ENCODE results near the gene CES3.

CES3 gene

DNA sequence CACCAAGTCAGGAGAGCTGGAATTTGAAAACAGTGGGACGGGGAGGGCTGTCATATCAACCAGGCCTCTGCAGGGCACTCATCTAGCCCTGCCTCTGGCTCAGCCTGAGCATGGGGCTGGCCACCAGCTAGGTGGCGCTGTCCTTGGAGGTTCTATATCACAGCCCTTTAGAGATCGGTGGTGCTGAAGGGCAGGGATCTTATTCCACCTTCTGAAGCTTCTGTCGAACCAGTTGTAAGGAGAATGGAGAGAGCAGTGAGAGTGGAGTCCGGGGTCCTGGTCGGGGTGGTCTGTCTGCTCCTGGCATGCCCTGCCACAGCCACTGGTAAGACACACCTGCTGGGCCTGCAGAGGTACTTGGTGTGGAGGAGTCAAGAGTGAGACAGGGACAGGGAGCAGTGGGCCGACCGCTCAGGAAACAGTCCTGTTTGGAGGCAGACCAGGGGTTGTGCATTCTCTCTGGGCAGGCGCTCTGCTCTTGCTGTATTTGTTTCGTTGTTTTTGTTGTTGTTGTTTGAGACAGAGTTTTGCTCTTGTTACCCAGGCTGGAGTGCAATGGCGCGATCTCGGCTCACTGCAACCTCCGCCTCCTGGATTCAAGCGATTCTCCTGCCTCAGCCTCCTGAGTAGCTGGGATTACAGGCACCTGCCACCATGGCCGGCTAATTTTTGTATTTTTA lies at the start of gene CES3:
Gene CES3 (plus strand): TSS at position 202 of the 680 bp plus-strand sequence. CDS start 42 bp downstream, at position 244.
- DNase-seq, result peak; percentile 48

- DNase-seq, result no peak
These were observed 49.3 kb upstream of the CES3 start for GRCh38 chr16:66911801-66912200.

- DNase-seq, result no peak
These were observed 48.0 kb upstream of the CES3 start for GRCh38 chr16:66913081-66913480.

- no peak for DNase-seq
These were observed 47.4 kb upstream of the CES3 start for GRCh38 chr16:66913711-66914110.

DNA sequence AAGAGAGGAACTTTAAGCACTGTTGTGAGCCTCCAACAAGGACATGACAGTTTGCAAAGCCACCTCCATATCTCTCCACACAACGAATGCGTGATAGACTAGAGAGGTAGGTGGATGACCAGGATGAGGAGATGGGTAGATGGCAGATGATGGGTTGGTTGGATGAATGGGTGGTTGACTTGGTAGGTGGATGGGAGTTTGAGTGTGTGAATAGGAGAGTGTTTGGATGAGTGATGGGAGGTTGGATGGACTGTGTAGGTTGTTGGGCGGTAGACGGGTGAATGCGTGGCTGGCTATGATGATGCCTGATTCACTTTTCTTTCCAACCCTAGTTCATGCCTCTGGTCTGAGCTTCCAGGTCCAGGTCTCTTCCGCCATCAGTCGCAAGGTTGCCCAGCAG lies 46.5 kb upstream of the CES3 start:
- no peak for DNase-seq

GRCh38 chr16:66915041-66915440 lies 46.0 kb upstream of the CES3 start:
- DNase-seq, result no peak

DNA sequence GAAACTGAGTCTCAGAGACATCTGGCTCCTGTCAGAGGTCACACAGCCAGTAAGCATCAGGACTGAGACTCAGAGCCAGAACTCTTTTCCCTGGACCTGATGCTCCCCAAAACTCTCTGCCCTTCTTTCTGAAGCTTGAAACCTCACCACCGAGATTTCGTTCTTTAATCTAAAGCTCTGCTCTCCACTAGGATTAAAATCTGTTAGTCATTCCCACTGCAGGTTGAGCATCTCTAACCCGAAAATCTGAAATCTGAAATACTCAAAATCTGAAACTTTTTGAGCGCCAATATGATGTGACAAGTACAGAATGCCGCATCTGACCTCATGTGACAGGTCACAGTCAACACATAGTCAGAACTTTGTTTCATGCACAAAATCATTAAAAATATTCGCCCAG lies 44.5 kb upstream of the CES3 start:
- no peak for DNase-seq

- DNase-seq, result no peak
These were observed 43.3 kb upstream of the CES3 start for GRCh38 chr16:66917741-66918140.

DNA sequence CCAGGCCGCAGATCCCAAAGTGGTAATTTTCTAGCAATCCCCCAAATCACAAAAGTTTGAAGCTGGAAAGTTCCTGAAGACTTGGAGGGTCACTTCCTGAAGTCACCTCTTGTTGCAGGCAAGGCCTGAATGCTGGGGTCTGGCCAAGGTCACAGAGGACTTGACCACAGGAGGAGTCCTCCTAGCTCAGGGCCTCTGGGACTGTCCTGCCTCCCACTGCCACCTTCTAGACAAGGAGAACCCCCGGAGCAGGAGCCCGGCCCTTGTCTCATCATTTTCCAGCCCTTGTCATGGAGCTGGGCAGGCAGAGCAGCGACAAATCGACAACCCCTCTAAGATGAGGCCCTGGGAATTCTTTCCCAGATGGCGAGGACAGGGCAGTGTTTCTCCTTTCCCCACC lies 42.7 kb upstream of the CES3 start:
- DNase-seq, result no peak

DNA sequence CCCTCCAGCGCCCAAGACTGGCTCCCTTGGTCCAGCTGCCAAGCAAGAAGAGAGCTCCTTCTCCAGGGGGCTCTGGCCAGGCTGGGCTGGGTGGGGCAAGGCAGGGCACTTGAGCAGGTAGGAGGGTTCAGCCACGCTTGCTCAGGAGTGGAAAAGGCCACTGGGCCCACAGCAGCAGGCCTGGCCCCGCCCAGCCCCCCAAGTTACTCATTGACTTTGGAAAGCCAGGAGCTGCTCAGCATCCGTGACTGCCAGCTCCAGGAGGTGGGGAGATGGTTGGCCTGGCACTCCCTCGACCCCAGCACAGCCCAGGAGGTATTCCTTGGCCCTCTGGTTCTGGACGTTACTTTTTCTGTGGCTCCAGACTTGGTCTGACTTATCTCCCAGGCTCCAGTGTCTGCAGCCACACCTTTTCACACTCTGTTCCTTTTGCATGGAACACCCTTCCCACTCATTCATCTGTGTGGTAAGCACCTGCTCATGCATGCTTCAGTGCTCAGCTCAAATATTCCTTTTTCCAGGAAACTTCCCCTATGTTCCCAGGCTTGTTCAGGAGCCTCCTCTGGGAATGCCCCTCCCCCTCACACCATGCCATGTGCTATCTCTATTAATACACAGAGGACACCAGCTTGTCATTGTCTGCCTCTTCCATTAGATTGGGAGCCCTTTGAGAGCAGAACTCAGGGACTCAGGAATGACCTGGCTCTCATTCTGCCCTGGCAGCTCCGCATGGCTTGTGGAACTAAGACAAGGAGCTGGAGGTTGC lies 42.1 kb upstream of the CES3 start, which contains the start of gene CDH16:
Gene CDH16 (minus strand): TSS at position 83 of the 766 bp plus-strand sequence. CDS start 820 bp downstream, outside the sequence.
- DNase-seq, result no peak

DNA sequence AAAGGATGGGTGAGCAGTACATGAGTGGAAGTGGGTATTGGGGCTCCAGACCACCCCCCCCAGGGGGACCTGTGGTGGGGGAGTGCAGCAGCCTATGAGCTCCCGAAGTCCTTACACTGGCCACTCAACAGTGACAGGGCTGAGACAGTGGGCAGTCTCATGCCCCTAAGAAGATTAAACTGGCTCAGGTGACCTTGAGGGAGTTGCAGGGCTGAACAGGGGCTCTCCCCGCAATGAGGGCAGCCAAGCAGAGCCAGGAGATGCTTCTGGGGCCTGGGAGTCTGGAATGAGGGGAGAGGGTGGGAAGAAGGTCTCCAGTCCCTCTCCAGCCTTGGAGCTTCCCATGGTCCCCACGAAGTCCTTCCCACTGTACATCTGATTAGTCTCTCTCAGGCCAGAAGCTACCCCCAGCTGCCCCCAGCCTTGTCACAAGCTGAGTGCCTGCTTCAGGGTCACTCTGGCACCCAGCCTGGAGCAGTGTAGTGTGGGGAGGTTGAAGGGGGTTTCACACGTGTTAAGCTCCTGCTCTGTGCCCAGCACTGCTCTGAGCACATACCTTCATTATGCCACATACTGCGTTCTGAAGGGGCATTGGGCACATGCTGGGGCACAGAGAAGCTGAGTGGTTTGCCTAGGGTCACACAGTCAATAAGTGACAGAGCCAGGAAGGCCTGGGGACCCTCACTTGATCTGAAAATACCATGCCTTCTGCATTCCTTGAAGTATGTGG lies 41.3 kb upstream of the CES3 start:
- DNase-seq, result no peak

DNA sequence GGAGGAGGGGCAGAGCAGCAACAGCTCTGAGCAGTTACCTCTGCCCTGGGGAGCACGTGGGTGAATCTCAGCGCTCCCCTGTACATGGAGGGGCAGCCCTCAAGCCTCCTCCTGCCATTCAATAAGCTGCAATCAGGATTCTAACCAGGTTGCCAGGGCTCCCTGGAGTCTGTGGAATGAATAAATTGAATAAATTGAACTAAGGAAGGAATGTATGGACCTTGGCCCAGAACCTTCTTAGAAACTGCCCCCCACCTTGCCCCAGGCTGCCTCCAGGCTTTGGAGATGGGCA lies 40.8 kb upstream of the CES3 start:
- DNase-seq, result no peak

GRCh38 chr16:66920924-66921680 lies 40.0 kb upstream of the CES3 start:
- DNase-seq, result no peak

- no peak for DNase-seq
These were observed 39.2 kb upstream of the CES3 start for GRCh38 chr16:66921729-66922450.

GRCh38 chr16:66923247-66923731 lies 37.8 kb upstream of the CES3 start:
- peak; percentile 34 for DNase-seq

DNA sequence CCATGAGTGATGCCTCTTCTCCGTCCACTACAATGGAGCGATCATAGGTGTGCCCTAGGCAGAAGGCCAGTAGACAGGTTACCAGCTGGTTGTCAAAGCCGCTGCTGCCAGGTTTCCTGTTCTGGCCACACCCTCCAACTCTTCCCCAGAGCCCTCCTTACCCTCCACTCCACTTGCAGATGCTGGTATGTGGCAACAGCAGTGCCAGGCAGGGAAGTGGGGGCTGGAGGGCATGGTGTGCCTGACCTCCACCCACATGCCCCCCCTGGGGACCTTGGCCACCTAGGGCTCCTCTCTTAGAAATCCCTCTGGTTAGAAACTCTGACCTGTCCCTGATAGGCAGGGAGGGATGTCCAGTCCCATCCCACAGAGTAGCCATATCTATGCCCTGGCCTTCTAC lies 37.2 kb upstream of the CES3 start:
- no peak for DNase-seq

DNA sequence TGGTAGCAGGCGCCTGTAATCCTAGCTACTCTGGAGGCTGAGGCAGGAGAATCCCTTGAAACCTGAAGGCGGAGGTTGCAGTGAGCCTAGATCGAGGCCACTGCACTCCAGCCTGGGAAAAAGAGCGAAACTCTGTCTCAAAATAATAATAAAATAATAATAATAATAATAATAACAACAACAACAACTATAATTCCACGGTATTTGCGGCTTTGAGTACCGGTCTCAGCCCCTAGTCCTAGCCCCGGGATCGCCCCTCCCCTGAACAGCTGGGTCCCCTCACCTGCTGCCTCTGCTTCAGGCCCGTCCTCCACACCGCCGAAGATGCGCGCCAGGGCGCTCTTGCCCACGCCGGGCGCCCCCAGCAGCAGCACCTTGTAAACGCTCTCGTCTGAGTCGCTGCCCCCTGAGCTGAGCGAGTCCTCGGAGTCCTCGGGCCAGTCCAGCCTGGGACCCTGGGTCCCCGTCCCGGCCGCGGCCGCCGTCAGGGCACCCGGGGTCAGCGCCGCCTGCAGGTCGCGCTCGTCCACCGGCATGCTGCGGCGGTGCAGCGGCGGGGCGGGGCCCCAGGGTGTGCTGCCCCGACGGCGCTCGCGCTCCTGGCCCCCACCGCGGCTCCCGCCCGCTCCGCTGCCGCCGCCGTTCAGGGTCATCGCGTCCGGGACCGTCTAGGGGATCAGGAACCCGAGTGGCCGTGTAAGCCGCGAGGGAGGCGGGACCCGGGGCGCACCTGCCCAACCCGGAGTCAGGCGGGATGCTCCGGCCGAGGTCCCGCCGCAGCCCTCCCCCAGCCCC lies 36.3 kb upstream of the CES3 start:
- no peak for DNase-seq

- DNase-seq, result no peak
These were observed 35.7 kb upstream of the CES3 start, which contains the start of gene RRAD for GRCh38 chr16:66925322-66925840. RRAD (minus strand) TSS chr16:66925535; CDS start chr16:66925179, 356 bp downstream.

GRCh38 chr16:66926171-66926947 lies 34.7 kb upstream of the CES3 start:
- DNase-seq, result no peak

DNA sequence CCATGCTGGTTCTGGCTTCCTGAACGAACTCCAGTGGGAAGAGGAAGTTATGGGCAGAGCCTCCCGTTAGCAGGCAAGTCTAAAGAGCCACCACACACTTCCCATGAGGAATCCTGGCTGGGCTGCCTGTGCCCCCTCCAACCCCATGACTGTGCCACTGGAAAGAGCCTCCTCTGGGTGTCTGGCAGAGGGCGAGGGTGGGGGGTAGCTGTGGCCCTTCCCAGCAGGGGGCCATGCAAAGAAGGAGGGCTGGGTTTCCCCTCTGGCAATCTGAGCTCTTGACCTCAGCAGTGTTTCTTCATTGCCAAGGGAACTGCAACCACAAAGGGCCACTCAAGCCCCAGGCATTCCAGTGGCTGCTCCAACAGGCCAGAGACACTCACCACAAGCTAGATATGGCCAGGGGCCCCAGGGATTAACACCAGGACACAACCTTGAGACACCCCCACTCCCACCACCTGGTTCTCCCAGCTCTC lies 34.1 kb upstream of the CES3 start:
- DNase-seq, result peak; percentile 64

Data from fibroblast of skin of right quadriceps (primary cell).